HG03039 (cell line): ENCODE measurements around the gene LTK.
"Not testable (repeated sequence)": the region's sequence is repeated elsewhere in the genome, so short reads cannot be mapped to it uniquely, and the experiment has no call there.

Experiments
- ATAC-seq: cut with Tn5 transposase; IDR thresholded peaks from one replicate; pipeline ENCODE4 v1.9.1; 2021; ENCODE audit warnings: mild to moderate bottlenecking, moderate library complexity; ENCODE audit not compliant: unreplicated experiment

Gene LTK

DNA sequence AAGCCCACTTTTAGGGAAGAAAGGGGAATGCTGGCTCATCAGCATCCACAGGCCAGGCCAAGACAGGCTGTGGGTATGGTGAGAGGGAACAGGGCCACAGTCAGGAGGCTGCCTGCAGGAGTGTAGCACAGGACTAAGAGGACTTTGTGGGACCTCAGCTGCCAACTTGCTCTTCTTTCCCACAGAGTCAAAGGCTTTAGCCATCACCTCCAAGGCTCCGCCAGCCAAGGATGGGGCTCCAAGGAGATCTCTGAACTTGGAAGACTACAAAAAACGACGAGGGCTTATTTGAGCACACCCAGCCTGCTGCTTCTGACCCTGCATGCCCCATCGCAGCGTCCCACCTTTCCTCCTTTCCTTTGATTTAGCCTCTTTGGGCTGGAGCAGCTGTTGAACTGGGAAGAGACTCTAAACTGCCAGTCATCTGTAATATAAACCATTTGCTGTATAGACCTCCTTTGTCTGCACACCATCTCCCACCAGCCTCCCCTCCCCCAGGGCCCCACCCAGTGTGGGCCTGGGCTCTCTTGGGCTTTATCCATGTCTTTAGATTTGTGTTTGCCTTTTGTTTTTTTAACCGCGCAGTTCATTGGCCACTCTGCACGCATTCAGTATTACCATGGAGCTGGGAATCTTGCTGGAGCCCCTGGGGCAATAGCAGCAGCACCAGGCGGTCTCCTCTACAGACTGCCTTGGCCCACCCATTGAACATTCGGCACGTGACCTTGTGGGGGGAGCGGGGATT, 33.1 kb downstream of the LTK start:
- ATAC-seq = no peak

GRCh38 chr15:41476416-41477048, 37.1 kb downstream of the LTK start:
- ATAC-seq = no peak

- ATAC-seq = no peak
These were observed 38.7 kb downstream of the LTK start for GRCh38 chr15:41474941-41475340.

DNA sequence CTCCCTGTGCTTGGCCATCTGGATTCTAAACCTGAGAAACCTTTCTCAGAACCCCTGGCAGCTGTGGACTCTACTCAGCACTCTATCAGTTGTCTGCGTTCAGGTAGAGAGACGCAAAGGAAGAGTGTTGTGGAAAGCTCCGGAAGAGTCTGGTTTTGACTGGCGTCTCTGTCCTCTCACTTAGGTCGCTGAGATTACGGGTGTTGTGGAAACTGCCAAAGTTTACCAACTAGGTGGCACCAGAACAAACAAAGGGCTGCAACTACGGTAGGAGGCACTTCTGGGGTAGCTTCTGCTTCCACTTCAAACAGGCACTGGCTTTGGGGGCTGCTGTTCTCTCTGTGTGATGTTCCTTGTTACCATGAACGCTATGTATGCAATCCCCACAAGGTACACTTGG, 39.2 kb downstream of the LTK start:
- ATAC-seq = no peak

DNA sequence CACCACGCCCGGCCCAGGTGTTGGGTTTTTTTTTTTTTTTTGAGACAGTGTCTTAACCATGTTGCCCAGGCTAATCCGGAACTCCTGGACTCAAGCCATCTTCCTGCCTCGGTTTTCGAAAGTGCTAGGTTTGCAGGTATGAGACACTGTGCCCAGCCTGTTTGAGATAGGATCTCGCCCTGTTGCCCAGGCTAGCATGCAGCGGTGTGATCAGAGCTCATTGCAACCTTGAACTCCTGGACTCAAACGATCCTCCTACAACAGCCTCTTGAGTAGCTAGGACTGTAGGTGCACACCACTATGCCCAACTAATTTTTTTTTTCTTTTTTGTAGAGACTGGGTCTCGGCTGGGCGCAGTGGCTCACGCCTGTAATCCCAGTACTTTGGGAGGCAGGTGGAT, 40.2 kb downstream of the LTK start:
- no peak for ATAC-seq

GRCh38 chr15:41469644-41470043, 44.0 kb downstream of the LTK start:
- ATAC-seq = not testable (repeated sequence)

DNA sequence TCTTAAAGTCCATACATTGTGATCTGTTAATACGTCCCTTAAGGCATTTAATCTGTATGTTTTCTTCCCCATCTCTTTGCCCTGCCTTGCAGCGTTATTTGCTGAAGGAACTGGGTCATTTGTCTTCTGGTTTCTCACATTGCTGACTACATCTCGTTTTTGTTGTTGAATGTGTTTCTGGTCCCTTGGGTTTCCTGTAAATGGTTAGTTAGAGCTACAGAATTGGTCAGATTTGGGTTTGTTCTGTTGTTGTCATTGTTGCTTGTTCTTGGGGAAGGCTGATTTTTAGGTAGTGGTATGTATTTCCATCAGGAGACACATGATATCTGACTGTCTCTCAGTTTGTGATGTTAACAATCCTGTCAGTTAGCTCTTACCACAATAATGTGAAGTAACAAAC, 46.9 kb downstream of the LTK start:
- ATAC-seq = no peak

DNA sequence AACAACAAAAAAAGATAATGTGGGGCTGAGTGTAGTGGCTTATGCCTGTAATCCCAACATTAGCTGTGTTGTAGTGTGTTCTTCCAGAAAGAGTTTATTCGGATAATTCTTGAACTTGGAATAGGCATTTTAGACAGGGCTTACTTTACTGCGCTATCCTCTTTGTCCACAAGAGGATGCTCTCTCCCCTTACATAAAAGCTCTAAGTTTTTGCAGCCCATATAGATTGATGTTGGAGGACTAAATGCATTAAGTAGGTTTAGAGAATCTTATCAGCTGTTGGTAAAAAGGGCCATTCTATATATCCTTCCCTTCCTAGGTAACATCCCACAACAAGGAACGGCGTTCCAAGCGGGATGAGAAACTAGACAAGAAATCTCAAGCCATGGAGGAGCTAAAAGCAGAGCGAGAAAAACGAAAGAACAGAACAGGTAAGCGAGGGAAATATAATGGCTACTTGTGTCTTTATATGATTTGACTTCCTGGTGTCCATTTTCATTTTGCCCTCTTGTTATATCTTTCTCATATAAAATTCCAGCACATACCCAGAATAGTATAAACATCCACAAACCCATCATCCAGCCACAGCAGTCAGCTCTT, 47.7 kb downstream of the LTK start:
- ATAC-seq = no peak

- ATAC-seq = no peak
These were observed 48.6 kb downstream of the LTK start for GRCh38 chr15:41464889-41465580.

DNA sequence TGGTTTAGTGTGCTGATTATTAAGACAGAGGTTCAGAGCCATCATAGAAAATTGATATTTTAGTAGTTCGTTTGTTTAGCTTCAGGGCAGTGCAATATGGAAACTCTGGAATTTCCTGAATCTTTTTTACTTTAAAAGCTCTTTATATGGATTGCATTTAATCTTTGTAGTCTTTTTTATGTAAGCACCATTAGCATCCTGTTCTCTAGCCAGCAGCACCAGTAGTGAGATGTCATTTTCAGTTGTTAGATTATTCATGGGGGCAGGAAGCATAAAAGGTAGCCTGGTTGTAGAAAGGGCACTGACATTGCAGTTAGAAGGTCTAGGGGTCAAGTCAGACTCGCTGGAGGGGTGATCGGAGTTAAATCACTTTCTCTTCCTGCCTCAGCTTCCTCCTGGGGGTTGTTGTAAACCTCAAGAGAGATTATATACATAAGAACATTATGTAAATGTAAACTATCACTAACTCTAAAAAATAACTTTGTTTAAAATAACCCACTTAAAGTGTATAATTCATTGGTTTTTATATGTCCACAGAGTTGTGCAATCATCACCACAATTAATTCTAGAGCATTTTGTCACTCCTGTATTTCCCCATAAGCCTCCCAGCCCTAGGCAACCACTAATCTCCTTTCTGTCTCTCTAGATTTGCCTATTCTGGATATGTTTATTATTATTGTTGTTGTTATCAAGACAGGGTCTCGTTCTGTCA, 51.4 kb downstream of the LTK start:
- no peak for ATAC-seq
